ENCODE data around the gene PADI1. TPM values are rescaled to one million over a fixed set of nuclear protein-coding genes. Genes with fewer than 3 reads are reported as not detected.

Gene PADI1
- total and polyA plus RNA-seq, 2 donors (not counting 1 experiment from before 2014, with no cell fraction given): not detected

GRCh38 chr1:17212487-17213121 is 7.7 kb downstream of the PADI1 start:
- TF ChIP-seq CTCF (IDR thresholded peaks at IDR 0.05) (no peak), EZH2 (IDR thresholded peaks at IDR 0.05; ENCODE audit: borderline replicate concordance, insufficient read depth, low read depth, low read length, poor library complexity, severe bottlenecking) (no peak)
- H3K9me3 Mint-ChIP-seq (ENCODE audit: insufficient read depth): no peaks in the 10 kb centered on the region
- no peak overlapping the region for H3K9ac ChIP-seq (ENCODE audit: low read length)
- H3K4me1 ChIP-seq (ENCODE audit: control insufficient read depth in 2 of 2, insufficient read depth in 2 of 2, low read length in 2 of 2): peaks cover 17 to 21% of the 10 kb centered on the region in 2 donors
- peak overlapping the region; percentile 12 for H3K27ac Mint-ChIP-seq
- ATAC-seq (ENCODE audit: low read depth) (no peak), DNase-seq (no peak)
- CTCF ChIA-PET: interaction anchor here (0.6 to 6.0 kb wide), 5 partner anchors 23 to 163 kb away, joined by 3 to 27 read pairs (median 3); no protein-coding TSS in a partner anchor
- no peaks in the 10 kb centered on the region for H3K36me3 ChIP-seq (replicated peaks in 1 of 2; ENCODE audit: control extremely low read depth in 1 of 2, control insufficient read depth in 1 of 2, extremely low read depth in 1 of 2, insufficient read depth in 2 of 2, low read length in 1 of 2)
- H3K9me3 ChIP-seq (ENCODE audit: control extremely low read depth in 1 of 3, control insufficient read depth in 2 of 3, insufficient read depth in 1 of 3, low read length in 2 of 3): no peaks in the 10 kb centered on the region
- 4% methylated on average over 12 of the region's 13 CpGs for WGBS (ENCODE audit: insufficient coverage)
- no peak overlapping the region for H2AFZ ChIP-seq (ENCODE audit: insufficient read depth, low read depth, low read length, poor library complexity, severe bottlenecking)
- H3K27ac ChIP-seq (ENCODE audit: low read length in 2 of 2): no peak overlapping the region
- no peaks in the 10 kb centered on the region for H4K20me1 ChIP-seq (ENCODE audit: control insufficient read depth, insufficient read depth, low read length, poor library complexity, severe bottlenecking)
- no peaks in the 10 kb centered on the region for H3K79me2 ChIP-seq (ENCODE audit: control insufficient read depth, insufficient read depth, low read length)
- no peak overlapping the region for H3K4me3 ChIP-seq (ENCODE audit: control extremely low read depth in 1 of 5, extremely low read depth in 1 of 5, insufficient read depth in 1 of 5, low read depth in 2 of 5, low read length in 4 of 5)
- H3K27me3 Mint-ChIP-seq: peaks cover 32% of the 10 kb centered on the region
- POLR2A ChIA-PET: interaction anchor here (0.6 to 0.8 kb wide), 3 partner anchors 14 to 74 kb away, joined by 3 to 4 read pairs (median 3); no protein-coding TSS in a partner anchor
- no peak overlapping the region for H3K4me2 ChIP-seq (replicated peaks; ENCODE audit: low read depth, low read length, poor library complexity, severe bottlenecking)
- peaks cover 28% of the 10 kb centered on the region for H3K4me1 Mint-ChIP-seq
- H3K4me3 Mint-ChIP-seq: no peak overlapping the region
- intact Hi-C loops (cut with micrococcal nuclease): no loop called here
- peaks cover 0 to 23% (median 4%) of the 10 kb centered on the region in 4 experiments for H3K27me3 ChIP-seq (replicated peaks in 1 of 4; ENCODE audit: control extremely low read depth in 1 of 4, control insufficient read depth in 3 of 4, insufficient read depth in 4 of 4, low read length in 3 of 4)

DNA sequence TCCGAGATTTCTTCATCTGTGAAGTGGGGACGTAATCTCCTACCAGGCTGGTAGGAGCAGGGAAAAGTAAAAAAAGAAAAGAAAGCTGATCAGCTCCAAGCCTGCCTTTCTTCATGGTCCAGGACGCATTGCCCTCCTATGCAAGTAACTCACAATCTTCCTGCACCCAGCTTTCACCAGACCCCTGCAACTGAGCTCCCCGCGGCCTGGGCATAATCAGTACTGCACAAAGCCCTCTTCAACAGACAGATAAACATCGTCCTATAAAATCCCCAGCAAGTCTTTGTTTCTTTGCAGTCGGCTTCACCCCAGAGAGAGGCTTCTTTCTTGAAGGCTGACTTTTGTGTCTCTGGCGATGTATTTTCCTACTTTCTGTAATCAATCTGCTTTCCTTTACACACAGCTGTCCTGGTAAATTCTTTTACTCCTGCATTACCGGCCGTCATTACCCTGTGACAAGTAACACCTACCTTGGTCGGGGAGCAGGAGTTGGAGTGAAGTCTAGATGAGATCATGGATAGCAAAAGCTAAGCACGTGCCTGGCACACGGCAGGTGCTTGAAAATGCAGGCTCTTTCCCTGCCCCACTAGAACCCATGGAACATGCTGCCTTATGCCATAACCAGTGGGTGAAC is 8.3 kb downstream of the PADI1 start:
- Mint-ChIP-seq H3K9me3 (ENCODE audit: insufficient read depth) (no peaks in the 10 kb centered on the region), H3K4me3 (no peak overlapping the region), H3K4me1 (peaks cover 21% of the 10 kb centered on the region), H3K27me3 (peaks cover 36% of the 10 kb centered on the region), H3K27ac (no peak overlapping the region)
- Histone ChIP-seq H3K9ac (ENCODE audit: low read length) (no peak overlapping the region), H3K27me3 (replicated peaks in 1 of 4; ENCODE audit: control extremely low read depth in 1 of 4, control insufficient read depth in 3 of 4, insufficient read depth in 4 of 4, low read length in 3 of 4) (peaks cover 0 to 23% (median 4%) of the 10 kb centered on the region in 4 experiments), H3K27ac (ENCODE audit: low read length in 2 of 2) (no peak overlapping the region), H3K4me3 (ENCODE audit: control extremely low read depth in 1 of 5, extremely low read depth in 1 of 5, insufficient read depth in 1 of 5, low read depth in 2 of 5, low read length in 4 of 5) (no peak overlapping the region), H3K79me2 (ENCODE audit: control insufficient read depth, insufficient read depth, low read length) (no peaks in the 10 kb centered on the region), H4K20me1 (ENCODE audit: control insufficient read depth, insufficient read depth, low read length, poor library complexity, severe bottlenecking) (no peaks in the 10 kb centered on the region), H3K4me2 (replicated peaks; ENCODE audit: low read depth, low read length, poor library complexity, severe bottlenecking) (no peak overlapping the region), H3K36me3 (replicated peaks in 1 of 2; ENCODE audit: control extremely low read depth in 1 of 2, control insufficient read depth in 1 of 2, extremely low read depth in 1 of 2, insufficient read depth in 2 of 2, low read length in 1 of 2) (no peaks in the 10 kb centered on the region), H2AFZ (ENCODE audit: insufficient read depth, low read depth, low read length, poor library complexity, severe bottlenecking) (no peak overlapping the region), H3K9me3 (ENCODE audit: control extremely low read depth in 1 of 3, control insufficient read depth in 2 of 3, insufficient read depth in 1 of 3, low read length in 2 of 3) (no peaks in the 10 kb centered on the region), H3K4me1 (ENCODE audit: control insufficient read depth in 2 of 2, insufficient read depth in 2 of 2, low read length in 2 of 2) (peaks cover 11 to 14% of the 10 kb centered on the region in 2 donors)
- ChIA-PET CTCF (interaction anchor here (0.9 kb wide), 1 partner anchor 24 kb away, joined by 3 read pairs; no protein-coding TSS in a partner anchor), POLR2A (interaction anchor here (0.8 kb wide), 1 partner anchor 72 kb away, joined by 3 read pairs; no protein-coding TSS in a partner anchor)
- ATAC-seq (ENCODE audit: low read depth) (no peak), DNase-seq (no peak)
- TF ChIP-seq EZH2 (IDR thresholded peaks at IDR 0.05; ENCODE audit: borderline replicate concordance, insufficient read depth, low read depth, low read length, poor library complexity, severe bottlenecking): no peak
- WGBS (ENCODE audit: insufficient coverage): 69% methylated on average over 9 of the region's 13 CpGs
- intact Hi-C loops (cut with micrococcal nuclease): no loop called here

Data from B cell (primary cell).